Heart left ventricle (tissue), 16 donors: ENCODE measurements around the gene XIRP2. TPM values are rescaled to one million over a fixed set of nuclear protein-coding genes. Genes with fewer than 3 reads are reported as not detected.

ENCODE experiments used
- ATAC-seq, 4 donors: fragments of 200-7000 bp; cut with Tn5 transposase; one replicate each; pipeline ENCODE4 v1.9.1; 2020 to 2022; ENCODE audit warnings: moderate library complexity in 4 of 4, mild to moderate bottlenecking in 3 of 4, moderate number of reproducible peaks in 1 of 4
- DNase-seq, 5 donors: peaks; one replicate each; pipeline ENCODE4 v3.0.0-alpha.2; 2020
- H3K27ac ChIP-seq, 12 donors: fragments of 200-600 bp; sonication (generic) in 4 of 12; one replicate each; pipeline versions ENCODE4 v1.5.0 to v1.8.0; 2016 to 2022; ENCODE audit warnings: mild to moderate bottlenecking in 2 of 12
- H3K27me3 ChIP-seq, 9 donors: fragments of 200-600 bp; sonication (generic) in 2 of 9; one replicate each; pipeline versions ENCODE4 v1.5.1 to v1.8.0; 2016 to 2022; ENCODE audit warnings: mild to moderate bottlenecking in 3 of 9
- H3K36me3 ChIP-seq, 9 donors: fragments of 200-600 bp; sonication (generic) in 2 of 9; one replicate each; pipeline versions ENCODE4 v1.5.0 to v1.8.0; 2018 to 2022; ENCODE audit warnings: mild to moderate bottlenecking in 2 of 9
- H3K4me1 ChIP-seq, 12 donors: fragments of 200-600 bp; sonication (generic) in 4 of 12; one replicate each; pipeline versions ENCODE4 v1.5.0 to v1.8.0; 2016 to 2022; ENCODE audit warnings: mild to moderate bottlenecking in 3 of 12
- H3K4me3 ChIP-seq, 12 donors: fragments of 200-600 bp; sonication (generic) in 4 of 12; one replicate each; pipeline versions ENCODE4 v1.5.0 to v1.8.0; 2017 to 2022; ENCODE audit warnings: mild to moderate bottlenecking in 9 of 12, moderate library complexity in 4 of 12
- H3K9me3 ChIP-seq, 12 donors: fragments of 200-600 bp; sonication (generic) in 4 of 12; one replicate each; pipeline versions ENCODE4 v1.5.0 to v1.8.0; 2016 to 2022; ENCODE audit warnings: mild to moderate bottlenecking in 1 of 12
- POLR2A ChIP-seq, 2 donors: fragments of 450-650 bp; IDR thresholded peaks; one replicate each; pipeline ENCODE4 v1.6.1; 2017; ENCODE audit warnings: antibody characterized with exemption in 2 of 2, mild to moderate bottlenecking in 2 of 2, moderate library complexity in 2 of 2
- WGBS, 4 donors: extraction: QIAGEN DNeasy Blood & Tissue Kit in 2 of 4; methylation state at CpG; one replicate each; pipeline versions ENCODE4 v1.1.5 to v1.1.7; 2013 to 2018; 5-methylcytosine and 5-hydroxymethylcytosine counted together
- intact Hi-C, 10 donors: fragments of 100-400 bp; cut with DNase I; formaldehyde crosslinking; loops; one replicate each; pipeline versions ENCODE4 v1.11.1 to v1.14.2; 2022
- polyA plus RNA-seq, 2 donors: library from polyadenylated mRNA; stranded (reverse); fragments of 200-250 nt; gene quantifications; one replicate each; pipeline ENCODE4 v1.2.3, GENCODE V29; 2013
- total RNA-seq, 9 donors: library from RNA; depleted of rRNA in 2 of 9; stranded (reverse); fragments of >200 nt in 2 of 9; fragmentation: NEBNext Ultra II Directional in 3 of 9; extraction: Animal tissue kit (Norgen Biotek cat#: 25700) in 3 of 9; gene quantifications; one replicate each; pipeline versions ENCODE4 v1.1.0 to v1.2.4, GENCODE V29; 2016 to 2023
- TF ChIP-seq, protein P1 (sequence below), 12 donors: fragments of 200-600 bp; sonication (generic) in 4 of 12; IDR thresholded peaks; one replicate each; pipeline versions ENCODE4 v1.5.0 to v1.8.0; 2018 to 2022; ENCODE audit warnings: antibody characterized with exemption in 12 of 12, mild to moderate bottlenecking in 5 of 12
- donor health status: ischemic (EF 13 %, LVEDD 7.1; RV severe dilation, severe dysfunction).
- donor health status: healthy with polysubstance abuse.
- donor health status: DM: no; HTN: yes; CAD: no.
- donor health status: DM: no; HTN: no; CAD: no.
- donor health status: ischemic (EF 25% LVEDD 6.9; RV normal size, moderate dysfunction).
- donor health status: ischemic (EF 25% LVEDD 5.7; RV mildly dilated, moderate dysfunction).
- donor health status: healthy.
- donor health status: DM: yes; HTN: yes; CAD: no.
- donor health status: ischemic (EF 35%, LVEDD 5.7; RV mildly dilated, moderate dysfunction).
- donor health status: nonischemic (EF 11% LVEDD 7.7; RV severe dilation, severe dysfunction).
- donor health status: DM: yes; HTN: yes; CAD: no.
- donor health status: PGD.
- donor health status: ischemic (EF 29% LVEDD 5.4; RV normal size, mild dysfunction).
- donor health status: nonischemic (EF 23%, LVEDD 6.1; RV moderate dilation, normal function).

XIRP2 gene
- total and polyA plus RNA-seq, 11 donors, result 227 to 2,395 (median 626) TPM

DNA sequence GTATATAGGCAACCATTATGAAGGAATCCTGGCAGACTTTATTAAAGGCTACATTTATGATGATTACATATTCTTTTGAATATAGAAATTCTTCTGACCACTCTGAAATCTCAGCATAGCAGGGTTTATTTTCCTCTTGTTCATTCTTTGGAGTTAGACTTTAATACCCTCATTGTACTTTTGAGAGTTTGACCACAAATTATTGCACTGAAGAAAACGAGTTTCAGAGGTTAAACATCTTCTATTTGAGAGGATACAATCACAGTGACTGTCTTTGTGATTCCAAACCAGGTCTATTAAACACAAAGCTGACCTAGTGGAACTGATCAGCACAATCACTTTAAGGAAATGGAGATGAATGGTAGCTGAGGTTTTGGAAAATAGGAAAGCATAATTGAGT, 71.3 kb downstream of the XIRP2 start:
- 59 to 62% (median 60%) methylated on average over 1 of the region's 1 CpG for WGBS, 4 donors
- Histone ChIP-seq H3K4me3 (no peak overlapping the region), H3K27ac (no peak overlapping the region), H3K9me3 (no peaks in the 10 kb centered on the region), H3K36me3 (no peaks in the 10 kb centered on the region), H3K4me1 (peaks cover 0 to 17% (median 1%) of the 10 kb centered on the region in 12 donors), H3K27me3 (no peaks in the 10 kb centered on the region)
- TF ChIP-seq, protein P1, sequence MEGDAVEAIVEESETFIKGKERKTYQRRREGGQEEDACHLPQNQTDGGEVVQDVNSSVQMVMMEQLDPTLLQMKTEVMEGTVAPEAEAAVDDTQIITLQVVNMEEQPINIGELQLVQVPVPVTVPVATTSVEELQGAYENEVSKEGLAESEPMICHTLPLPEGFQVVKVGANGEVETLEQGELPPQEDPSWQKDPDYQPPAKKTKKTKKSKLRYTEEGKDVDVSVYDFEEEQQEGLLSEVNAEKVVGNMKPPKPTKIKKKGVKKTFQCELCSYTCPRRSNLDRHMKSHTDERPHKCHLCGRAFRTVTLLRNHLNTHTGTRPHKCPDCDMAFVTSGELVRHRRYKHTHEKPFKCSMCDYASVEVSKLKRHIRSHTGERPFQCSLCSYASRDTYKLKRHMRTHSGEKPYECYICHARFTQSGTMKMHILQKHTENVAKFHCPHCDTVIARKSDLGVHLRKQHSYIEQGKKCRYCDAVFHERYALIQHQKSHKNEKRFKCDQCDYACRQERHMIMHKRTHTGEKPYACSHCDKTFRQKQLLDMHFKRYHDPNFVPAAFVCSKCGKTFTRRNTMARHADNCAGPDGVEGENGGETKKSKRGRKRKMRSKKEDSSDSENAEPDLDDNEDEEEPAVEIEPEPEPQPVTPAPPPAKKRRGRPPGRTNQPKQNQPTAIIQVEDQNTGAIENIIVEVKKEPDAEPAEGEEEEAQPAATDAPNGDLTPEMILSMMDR (IDR thresholded peaks at IDR 0.05), result no peak
- no peak for TF ChIP-seq POLR2A (IDR thresholded peaks at IDR 0.05)
- DNase-seq, result no peak
- intact Hi-C loops, result no loop called here
- no peak for ATAC-seq

DNA sequence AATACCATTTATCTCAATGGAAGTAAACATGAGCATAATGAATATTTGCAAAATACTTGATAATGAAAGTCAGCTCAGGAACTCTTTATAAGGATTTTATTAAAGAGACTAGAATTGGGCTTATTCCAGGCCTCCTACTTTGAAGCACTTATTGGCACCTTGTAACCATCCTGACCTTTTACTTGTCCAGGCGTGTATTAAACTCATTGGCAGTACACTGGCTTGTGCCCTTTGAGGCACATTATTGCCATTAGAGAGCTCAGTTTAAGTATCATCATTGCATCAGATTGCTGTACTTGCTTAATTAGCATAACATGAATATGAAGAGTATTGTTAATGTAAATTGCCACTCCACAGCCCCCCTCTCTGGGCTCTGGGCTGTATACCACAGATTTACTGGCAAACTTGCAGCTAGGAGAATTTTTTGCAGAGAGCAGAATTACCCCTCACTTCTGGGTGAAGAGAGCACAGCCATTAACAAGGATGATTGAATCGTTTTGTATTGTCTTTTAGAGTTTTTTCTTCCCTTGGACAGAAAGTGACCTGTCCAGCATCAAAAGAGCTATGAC, 72.5 kb downstream of the XIRP2 start:
- Histone ChIP-seq H3K36me3 (no peaks in the 10 kb centered on the region), H3K27me3 (no peaks in the 10 kb centered on the region), H3K4me1 (peaks cover 0 to 17% (median 1%) of the 10 kb centered on the region in 12 donors), H3K9me3 (no peaks in the 10 kb centered on the region), H3K27ac (no peak overlapping the region), H3K4me3 (no peak overlapping the region)
- ATAC-seq (peak in 2 of 4 donors; percentile 76 to 87), DNase-seq (no peak)
- intact Hi-C loops, result no loop called here
- WGBS, 4 donors, result 36 to 50% (median 48%) methylated on average over 2 of the region's 2 CpGs
- TF ChIP-seq, protein P1 (IDR thresholded peaks at IDR 0.05), result no peak
- TF ChIP-seq POLR2A (IDR thresholded peaks at IDR 0.05), result no peak

DNA sequence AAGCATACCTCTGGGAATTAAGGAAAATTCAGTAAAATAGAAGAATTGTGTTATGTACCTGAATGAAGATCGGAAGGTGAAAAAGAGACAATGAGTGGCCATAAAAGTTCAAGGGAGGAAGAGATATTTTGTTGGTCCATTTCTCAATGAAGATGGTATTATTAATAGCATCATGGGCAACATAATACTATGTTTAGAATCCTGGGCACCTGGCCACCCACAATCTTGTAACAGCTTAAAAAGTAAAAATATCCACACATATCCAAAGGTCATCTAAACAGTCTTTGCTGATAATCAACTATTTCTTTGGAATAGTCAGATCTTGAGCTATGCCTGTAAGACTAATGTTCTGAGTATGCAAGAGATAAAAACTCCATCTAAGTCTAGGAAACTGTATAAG, 73.7 kb downstream of the XIRP2 start:
- no peaks in the 10 kb centered on the region for H3K27me3 ChIP-seq
- TF ChIP-seq, protein P1 (IDR thresholded peaks at IDR 0.05), result no peak
- TF ChIP-seq POLR2A (IDR thresholded peaks at IDR 0.05), result no peak
- H3K4me3 ChIP-seq, result no peak overlapping the region
- no peaks in the 10 kb centered on the region for H3K9me3 ChIP-seq
- peak in 2 of 5 donors; percentile 22 to 44 for DNase-seq
- intact Hi-C loops, result no loop called here
- H3K27ac ChIP-seq, result peak overlapping the region in 1 of 12 donors; percentile 7
- 48 to 70% (median 57%) methylated on average over 1 of the region's 1 CpG for WGBS, 4 donors
- H3K4me1 ChIP-seq, result peaks cover 0 to 17% (median 1%) of the 10 kb centered on the region in 12 donors
- peak in 2 of 4 donors; percentile 66 to 72 for ATAC-seq
- H3K36me3 ChIP-seq, result no peaks in the 10 kb centered on the region

DNA sequence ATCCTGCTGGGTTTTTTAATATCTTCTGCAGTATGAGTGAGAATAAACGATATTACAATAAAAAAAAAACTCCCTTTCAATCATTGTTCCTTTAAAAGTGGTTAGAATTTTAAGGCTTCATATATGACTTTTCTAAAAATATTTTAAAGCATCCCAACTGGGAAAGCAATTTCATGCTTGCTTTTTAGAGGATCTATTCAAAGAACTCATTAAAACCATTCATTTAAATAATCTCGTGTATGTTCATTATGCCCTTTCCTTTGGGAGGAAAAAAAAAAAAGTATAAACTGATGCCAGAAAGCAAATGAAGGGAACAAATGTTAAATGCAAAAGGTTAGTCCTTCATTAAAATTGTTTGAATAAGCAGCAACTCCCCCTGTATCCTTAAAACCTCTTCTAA, 81.2 kb downstream of the XIRP2 start:
- H3K9me3 ChIP-seq, result no peaks in the 10 kb centered on the region
- H3K36me3 ChIP-seq, result no peaks in the 10 kb centered on the region
- intact Hi-C loops, result no loop called here
- TF ChIP-seq POLR2A (IDR thresholded peaks at IDR 0.05), result no peak
- TF ChIP-seq, protein P1 (IDR thresholded peaks at IDR 0.05), result no peak
- H3K4me3 ChIP-seq, result no peak overlapping the region
- H3K27ac ChIP-seq, result no peak overlapping the region
- no peaks in the 10 kb centered on the region for H3K27me3 ChIP-seq
- no peak for DNase-seq
- ATAC-seq, result no peak
- no peaks in the 10 kb centered on the region for H3K4me1 ChIP-seq
- 64 to 82% (median 74%) methylated on average over 2 of the region's 2 CpGs for WGBS, 4 donors
